Measurements from ENCODE around the gene POU2F3.

The POU2F3 gene

DNA sequence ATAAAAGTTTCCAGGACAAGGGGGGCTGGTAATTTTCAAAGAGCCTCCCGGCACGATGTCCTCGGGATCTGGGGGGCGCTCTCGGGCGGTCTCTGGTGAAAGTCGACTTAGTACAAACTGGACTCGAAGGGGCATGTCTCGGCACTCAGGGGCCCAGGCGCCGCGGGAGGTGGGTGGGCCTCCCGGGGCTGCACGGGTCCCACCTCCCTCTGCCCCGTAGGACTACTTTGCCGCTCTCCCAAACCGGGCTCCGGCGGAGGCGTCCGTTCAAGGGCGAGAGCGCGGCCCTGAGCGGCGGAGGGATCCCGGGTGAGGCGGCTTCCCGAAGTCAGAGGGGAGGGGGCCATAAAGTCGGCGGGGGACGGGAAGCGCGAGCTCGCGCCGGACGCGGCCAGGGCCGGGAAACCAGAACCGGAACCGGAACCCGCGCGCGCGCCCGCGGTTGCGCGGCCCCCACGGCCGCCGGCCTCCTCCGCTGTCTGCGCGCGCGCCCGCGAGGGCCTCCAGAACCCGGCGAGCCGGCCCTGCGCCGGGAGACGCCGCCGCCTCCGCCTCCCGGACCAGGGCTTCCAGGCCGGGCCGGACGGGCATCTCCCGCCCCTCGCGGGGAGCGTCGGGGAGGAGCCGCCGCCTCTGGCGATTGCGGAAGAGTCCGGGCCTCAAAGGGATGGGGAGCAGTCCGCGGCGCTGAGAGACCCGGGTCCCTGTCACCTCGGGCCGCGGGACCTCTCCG is 96.1 kb downstream of the POU2F3 start, which contains the start of gene ARHGEF12:
Gene ARHGEF12 (plus strand): TSS at position 506 of the 733 bp plus-strand sequence. CDS start 831 bp downstream, outside the sequence.
- in situ Hi-C loops (cut with MboI; ENCODE audit: low sequenced_read_pairs) = no loop called here

- in situ Hi-C loops (cut with MboI; ENCODE audit: low sequenced_read_pairs) = no loop called here
These were observed 96.9 kb downstream of the POU2F3 start for GRCh38 chr11:120336641-120337354.

DNA sequence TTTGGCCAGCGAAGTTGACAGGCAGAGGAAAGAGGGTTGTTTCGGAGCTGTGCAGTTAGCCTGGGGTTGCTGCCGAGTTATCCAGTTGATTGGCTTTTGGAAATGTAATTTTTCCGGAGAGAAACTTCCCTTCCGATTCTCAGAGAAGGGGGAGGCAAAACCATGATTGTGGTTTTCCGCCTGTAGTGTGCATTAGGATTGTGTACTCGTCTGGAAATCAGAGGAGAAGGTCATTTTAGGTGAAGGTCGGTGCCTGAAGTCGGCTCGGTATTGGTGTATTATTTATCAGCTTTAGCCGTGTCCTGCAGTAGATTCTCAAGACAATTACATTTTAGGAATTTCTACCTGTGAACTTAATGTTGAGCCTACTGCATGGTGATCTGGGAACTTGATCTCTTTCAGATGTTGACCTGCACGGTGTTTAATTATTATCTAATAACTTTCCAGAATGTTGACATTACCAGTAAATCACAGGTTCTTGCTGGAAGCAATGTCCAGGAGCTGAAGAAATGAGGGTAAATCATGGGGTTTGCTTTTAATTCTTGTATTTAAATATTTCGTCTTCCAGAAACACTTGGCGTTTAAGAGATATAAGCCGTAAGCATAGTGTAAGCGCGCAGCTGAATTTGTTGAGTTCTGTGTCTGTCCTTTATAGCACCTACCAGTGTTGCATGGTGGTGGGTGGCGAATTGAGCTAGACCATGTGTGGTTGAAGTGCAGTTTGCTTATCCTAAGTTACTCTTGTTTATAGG is 97.6 kb downstream of the POU2F3 start:
- in situ Hi-C loops (cut with MboI; ENCODE audit: low sequenced_read_pairs) = no loop called here

DNA sequence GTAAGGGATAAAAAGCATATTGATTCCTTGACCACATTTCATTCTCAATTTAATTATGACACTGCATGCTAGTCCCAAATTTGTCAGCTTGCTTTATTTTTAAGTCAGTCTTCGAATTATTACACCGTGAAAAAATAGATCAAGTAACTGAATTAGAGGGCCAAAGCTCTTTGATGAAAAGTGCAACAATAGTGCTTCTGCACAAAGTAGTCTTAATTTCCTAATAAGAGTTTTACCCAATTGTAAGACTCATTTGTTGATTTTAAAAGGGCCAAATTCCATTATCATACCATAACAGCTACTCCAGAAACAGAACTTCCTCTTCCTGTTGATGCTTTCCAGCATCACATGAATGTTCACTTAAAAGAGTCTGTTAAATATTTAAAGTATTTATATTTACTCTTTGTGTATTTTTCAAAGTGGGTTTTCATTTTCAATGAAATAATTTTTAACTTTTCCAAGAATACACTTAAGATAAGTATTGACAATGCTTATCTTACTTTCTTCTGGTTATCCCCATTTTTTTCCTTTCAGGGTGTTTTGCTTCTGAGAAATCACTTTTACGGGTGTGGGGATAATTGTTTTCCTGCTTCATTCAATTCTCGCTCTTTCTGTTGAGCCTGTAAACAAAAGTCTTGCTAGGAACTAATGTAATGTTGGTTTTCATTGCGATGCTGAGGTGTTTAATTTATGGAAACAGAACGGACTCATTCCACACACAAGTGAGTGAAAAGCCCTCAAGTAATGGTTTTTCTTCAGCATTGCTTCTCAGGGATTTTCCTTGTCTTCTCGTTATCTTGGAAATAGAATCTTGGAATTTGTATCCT is 98.4 kb downstream of the POU2F3 start:
- in situ Hi-C loops (cut with MboI; ENCODE audit: low sequenced_read_pairs) = no loop called here

DNA sequence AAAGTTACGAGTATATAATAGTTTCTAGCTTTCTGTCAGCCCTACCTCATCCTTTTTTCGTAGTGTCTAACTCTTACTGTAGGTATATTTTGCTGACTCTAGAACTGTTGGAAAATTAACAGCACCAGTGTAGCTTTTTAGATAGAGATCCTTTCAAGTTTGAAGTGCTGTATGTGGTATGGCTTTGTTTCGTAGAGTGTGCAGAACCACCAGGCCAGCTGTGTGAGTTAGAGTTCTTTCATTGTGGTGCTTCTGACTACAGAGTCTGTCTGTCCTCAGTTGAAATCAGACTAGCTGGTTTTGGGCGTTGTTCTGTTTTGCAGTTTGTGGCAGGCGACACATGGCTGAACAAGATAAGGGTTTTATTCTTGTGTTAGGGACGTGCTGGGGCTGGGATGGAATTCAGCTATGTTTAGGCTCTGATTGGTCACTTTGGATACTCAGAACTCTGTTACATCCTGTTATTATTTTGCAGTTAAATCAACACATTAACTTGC is 99.5 kb downstream of the POU2F3 start:
- in situ Hi-C loops (cut with MboI; ENCODE audit: low sequenced_read_pairs) = no loop called here

- in situ Hi-C loops (cut with MboI; ENCODE audit: low sequenced_read_pairs) = no loop called here
These were observed 100.6 kb downstream of the POU2F3 start for GRCh38 chr11:120340529-120340928.

GRCh38 chr11:120342226-120342625 is 102.3 kb downstream of the POU2F3 start:
- in situ Hi-C loops (cut with MboI; ENCODE audit: low sequenced_read_pairs) = no loop called here

DNA sequence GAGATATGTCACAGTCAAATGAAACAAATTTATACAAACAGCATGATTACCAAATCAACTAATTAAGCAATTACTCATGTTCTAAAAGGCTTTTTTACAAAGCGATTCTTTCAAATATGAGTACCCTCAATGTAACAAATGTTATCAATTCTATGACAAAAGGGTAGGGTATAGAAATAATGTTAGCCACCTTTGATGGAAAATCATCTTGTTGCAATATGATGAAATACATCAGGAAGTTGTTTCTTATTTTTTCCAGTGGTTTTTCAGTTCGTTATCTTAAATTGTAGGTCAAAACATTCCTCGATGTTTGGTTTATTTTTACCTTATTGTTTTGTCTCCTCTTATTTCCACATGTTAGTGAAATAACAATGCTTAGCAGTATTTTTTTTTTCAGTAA is 102.7 kb downstream of the POU2F3 start:
- in situ Hi-C loops (cut with MboI; ENCODE audit: low sequenced_read_pairs) = no loop called here

GRCh38 chr11:120343429-120343828 is 103.5 kb downstream of the POU2F3 start:
- in situ Hi-C loops (cut with MboI; ENCODE audit: low sequenced_read_pairs) = no loop called here

- in situ Hi-C loops (cut with MboI; ENCODE audit: low sequenced_read_pairs) = no loop called here
These were observed 104.5 kb downstream of the POU2F3 start for GRCh38 chr11:120344302-120345004.

GRCh38 chr11:120346233-120346632 is 106.3 kb downstream of the POU2F3 start:
- in situ Hi-C loops (cut with MboI; ENCODE audit: low sequenced_read_pairs) = no loop called here

- in situ Hi-C loops (cut with MboI; ENCODE audit: low sequenced_read_pairs) = no loop called here
These were observed 110.7 kb downstream of the POU2F3 start for GRCh38 chr11:120350637-120351036.

GRCh38 chr11:120352405-120352804 is 112.5 kb downstream of the POU2F3 start:
- in situ Hi-C loops (cut with MboI; ENCODE audit: low sequenced_read_pairs) = no loop called here

GRCh38 chr11:120354068-120354467 is 114.1 kb downstream of the POU2F3 start:
- in situ Hi-C loops (cut with MboI; ENCODE audit: low sequenced_read_pairs) = no loop called here

- in situ Hi-C loops (cut with MboI; ENCODE audit: low sequenced_read_pairs) = no loop called here
These were observed 114.8 kb downstream of the POU2F3 start for GRCh38 chr11:120354779-120355178.

- in situ Hi-C loops (cut with MboI; ENCODE audit: low sequenced_read_pairs) = no loop called here
These were observed 117.7 kb downstream of the POU2F3 start for GRCh38 chr11:120357620-120358019.

DNA sequence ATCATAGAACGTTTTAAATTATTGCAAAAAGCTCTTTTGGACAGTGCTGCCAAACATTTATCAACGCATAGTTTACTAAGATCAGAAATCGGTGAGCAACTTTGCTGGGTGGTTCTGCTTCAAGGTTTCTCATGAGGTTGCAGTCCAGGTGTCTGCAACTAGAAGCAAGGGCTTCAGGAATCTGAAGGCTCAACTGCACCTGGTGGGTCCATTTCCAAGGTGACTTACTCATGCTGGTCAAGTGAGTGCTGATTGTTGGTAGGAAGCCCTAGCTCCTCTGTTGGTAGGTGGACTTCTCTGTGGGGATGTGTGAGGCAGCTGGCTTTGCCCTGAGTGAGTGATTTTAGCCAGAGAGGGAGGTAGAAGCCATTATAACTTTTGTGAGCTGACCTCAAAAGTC is 118.8 kb downstream of the POU2F3 start:
- in situ Hi-C loops (cut with MboI; ENCODE audit: low sequenced_read_pairs) = no loop called here

DNA sequence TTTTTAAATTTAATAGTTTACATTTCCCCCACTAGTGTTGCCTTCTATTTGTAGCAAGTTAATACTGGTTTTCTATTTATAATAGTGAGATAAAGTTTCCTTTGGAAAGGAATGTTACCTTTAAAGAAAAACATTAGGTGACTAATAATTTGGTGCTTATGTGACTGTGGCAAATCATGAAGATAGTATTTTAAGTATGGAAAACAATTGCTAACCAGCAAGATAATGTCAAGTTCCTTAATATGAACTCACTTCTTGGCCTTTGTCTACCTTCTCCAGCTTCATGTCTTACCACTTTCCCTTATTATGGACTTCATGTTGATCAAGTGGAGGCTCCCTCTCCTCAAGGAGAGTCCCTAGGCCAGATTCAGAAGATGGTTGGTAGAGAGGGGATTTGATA is 123.5 kb downstream of the POU2F3 start:
- in situ Hi-C loops (cut with MboI; ENCODE audit: low sequenced_read_pairs) = no loop called here

- in situ Hi-C loops (cut with MboI; ENCODE audit: low sequenced_read_pairs) = no loop called here
These were observed 125.6 kb downstream of the POU2F3 start for GRCh38 chr11:120365512-120365911.

Data from HL-60/S4 treated with phorbol 12-myristate 13-acetate at 8.2 ng/mL for 4 days and 3 days (cell line).